ENCODE results near the gene CELF3.

CELF3 gene

GRCh38 chr1:151707541-151708065 is 9.0 kb downstream of the CELF3 start:
- ChIA-PET CTCF (no interaction called here), POLR2A (no interaction called here)
- Histone ChIP-seq H3K36me3 (ENCODE audit: control insufficient read depth in 2 of 2, insufficient read depth in 1 of 2, low read length in 2 of 2) (no peaks in the 10 kb centered on the region), H3K4me1 (ENCODE audit: control insufficient read depth, insufficient read depth, low read length) (no peaks in the 10 kb centered on the region), H3K27ac (ENCODE audit: extremely low read depth, low read depth, low read length) (no peak overlapping the region), H3K4me3 (ENCODE audit: low read depth, low read length) (no peak overlapping the region), H3K9me3 (ENCODE audit: control insufficient read depth, insufficient read depth, low read depth, low read length) (no peaks in the 10 kb centered on the region)
- TF ChIP-seq ZNF302 (tag by site-specific recombination; IDR thresholded peaks at IDR 0.05; ENCODE audit: low read depth), result no peak
- TF ChIP-seq ZNF324 (tag by site-specific recombination; IDR thresholded peaks at IDR 0.05), result no peak
- TF ChIP-seq SP2 (tag by site-specific recombination; IDR thresholded peaks at IDR 0.05), result no peak
- no peak for TF ChIP-seq ZNF580 (tag by site-specific recombination; IDR thresholded peaks at IDR 0.05)
- TF ChIP-seq ZSCAN5A (tag by site-specific recombination; IDR thresholded peaks at IDR 0.05), result no peak
- no peak for TF ChIP-seq ZNF561 (tag by site-specific recombination; IDR thresholded peaks at IDR 0.05; ENCODE audit: borderline replicate concordance)
- no peak for TF ChIP-seq IKZF3 (tag by site-specific recombination; IDR thresholded peaks at IDR 0.05)
- TF ChIP-seq ZNF148 (tag by site-specific recombination; IDR thresholded peaks at IDR 0.05; ENCODE audit: borderline replicate concordance), result no peak
- TF ChIP-seq SETDB1 (IDR thresholded peaks at IDR 0.05; ENCODE audit: insufficient read length, low read length), result no peak
- no peak for TF ChIP-seq YY2 (tag by site-specific recombination; IDR thresholded peaks at IDR 0.05)
- no peak for TF ChIP-seq ZBTB8A (tag by site-specific recombination; IDR thresholded peaks at IDR 0.05)
- TF ChIP-seq ZNF335 (tag by site-specific recombination; conservative IDR thresholded peaks at IDR 0.05), result no peak
- TF ChIP-seq ZNF624 (tag by site-specific recombination; IDR thresholded peaks at IDR 0.05), result no peak

GRCh38 chr1:151706464-151707415 is 9.9 kb downstream of the CELF3 start:
- Histone ChIP-seq H3K9me3 (ENCODE audit: control insufficient read depth, insufficient read depth, low read depth, low read length) (no peaks in the 10 kb centered on the region), H3K4me1 (ENCODE audit: control insufficient read depth, insufficient read depth, low read length) (no peaks in the 10 kb centered on the region), H3K4me3 (ENCODE audit: low read depth, low read length) (no peak overlapping the region), H3K27ac (ENCODE audit: extremely low read depth, low read depth, low read length) (no peak overlapping the region), H3K36me3 (ENCODE audit: control insufficient read depth in 2 of 2, insufficient read depth in 1 of 2, low read length in 2 of 2) (peaks cover 0 to 4% of the 10 kb centered on the region in 2 experiments; a peak in 2 of 3 replicates)
- POLR2A ChIA-PET, result no interaction called here
- CTCF ChIA-PET, result no interaction called here
- TF ChIP-seq ZNF19 (tag by site-specific recombination; IDR thresholded peaks at IDR 0.05; ENCODE audit: low read depth) (no peak), ZBTB10 (tag by site-specific recombination; IDR thresholded peaks at IDR 0.05) (no peak), ZNF112 (tag by site-specific recombination; IDR thresholded peaks at IDR 0.05) (no peak), ZNF132 (tag by site-specific recombination; IDR thresholded peaks at IDR 0.05; ENCODE audit: borderline replicate concordance) (no peak), ZEB2 (tag by site-specific recombination; IDR thresholded peaks at IDR 0.05) (no peak), ZNF16 (tag by site-specific recombination; IDR thresholded peaks at IDR 0.05; ENCODE audit: low read depth) (no peak), YY1 (tag by site-specific recombination; IDR thresholded peaks at IDR 0.05) (no peak)
